SK-N-SH treated with all-trans-retinoic acid at 6 μM for 48 hours (cell line): ENCODE results near the gene MEG3.

ENCODE experiments used
- ATAC-seq: fragments of 200-7000 bp; cut with Tn5 transposase; 3 replicates; pipeline ENCODE4 v1.9.1; 2020; ENCODE audit warnings: mild to moderate bottlenecking, moderate library complexity
- BACH2 ChIP-seq: fragments of 250-450 bp; sonication (Bioruptor Pico); IDR thresholded peaks from 2 replicates; pipeline ENCODE4 v1.9.0; 2021; ENCODE audit warnings: mild to moderate bottlenecking, borderline replicate concordance
- CREB5 ChIP-seq: fragments of 250-450 bp; sonication (Bioruptor Pico); IDR thresholded peaks from 2 replicates; pipeline ENCODE4 v1.5.1; 2020; ENCODE audit warnings: low read depth, mild to moderate bottlenecking, moderate library complexity
- CSDC2 ChIP-seq: fragments of 250-450 bp; sonication (Bioruptor Pico); IDR thresholded peaks from 2 replicates; pipeline ENCODE4 v1.5.0; 2020; ENCODE audit warnings: mild to moderate bottlenecking, moderate library complexity
- CSRNP3 ChIP-seq: fragments of 250-450 bp; sonication (Bioruptor Pico); IDR thresholded peaks from 2 replicates; pipeline ENCODE4 v1.5.1; 2021; ENCODE audit warnings: mild to moderate bottlenecking, moderate library complexity
- GLIS3 ChIP-seq: fragments of 250-450 bp; sonication (Bioruptor Pico); IDR thresholded peaks from 2 replicates; pipeline ENCODE4 v1.5.0; 2020; ENCODE audit warnings: mild to moderate bottlenecking, moderate library complexity
- ISL1 ChIP-seq: fragments of 250-450 bp; sonication (Bioruptor Pico); IDR thresholded peaks from 2 replicates; pipeline ENCODE4 v2.1.2; 2022; ENCODE audit warnings: mild to moderate bottlenecking, moderate library complexity
- OSR1 ChIP-seq: fragments of 250-450 bp; sonication (Bioruptor Pico); IDR thresholded peaks from 2 replicates; pipeline ENCODE4 v1.8.0; 2022; ENCODE audit warnings: moderate library complexity, mild to moderate bottlenecking, inconsistent platforms
- PATZ1 ChIP-seq: fragments of 250-450 bp; sonication (Bioruptor Pico); IDR thresholded peaks from 2 replicates; pipeline ENCODE4 v1.8.0; 2020; ENCODE audit warnings: mild to moderate bottlenecking, moderate library complexity, borderline replicate concordance
- POU6F1 ChIP-seq: fragments of 250-450 bp; sonication (Bioruptor Pico); IDR thresholded peaks from 2 replicates; pipeline ENCODE4 v1.8.0; 2021; ENCODE audit warnings: low read depth, mild to moderate bottlenecking, moderate library complexity, borderline replicate concordance
- PPARA ChIP-seq: fragments of 250-450 bp; sonication (Bioruptor Pico); IDR thresholded peaks from 2 replicates; pipeline ENCODE4 v1.5.0; 2020; ENCODE audit warnings: mild to moderate bottlenecking, borderline replicate concordance
- TCF4 ChIP-seq: fragments of 250-450 bp; sonication (Bioruptor Pico); IDR thresholded peaks from 2 replicates; pipeline ENCODE4 v1.8.0; 2021; ENCODE audit warnings: mild to moderate bottlenecking, moderate library complexity, borderline replicate concordance
- TOX ChIP-seq: fragments of 250-450 bp; sonication (Bioruptor Pico); IDR thresholded peaks from 2 replicates; pipeline ENCODE4 v1.8.0; 2021; ENCODE audit warnings: mild to moderate bottlenecking, moderate library complexity, borderline replicate concordance
- TSHZ2 ChIP-seq: fragments of 250-450 bp; sonication (Bioruptor Pico); IDR thresholded peaks from 2 replicates; pipeline ENCODE4 v1.5.0; 2020; ENCODE audit warnings: mild to moderate bottlenecking, moderate library complexity
- ZC3H10 ChIP-seq: fragments of 250-450 bp; sonication (Bioruptor Pico); IDR thresholded peaks from 2 replicates; pipeline ENCODE4 v1.5.1; 2021; ENCODE audit warnings: mild to moderate bottlenecking, moderate library complexity
- ZFP3 ChIP-seq: fragments of 250-450 bp; sonication (Bioruptor Pico); IDR thresholded peaks from 2 replicates; pipeline ENCODE4 v1.5.0; 2020; ENCODE audit warnings: mild to moderate bottlenecking, moderate library complexity
- ZNF565 ChIP-seq: fragments of 450-650 bp; formaldehyde crosslinking; conservative IDR thresholded peaks from 2 replicates; pipeline ENCODE4 v1.5.0; 2020; ENCODE audit warnings: low read depth, mild to moderate bottlenecking, moderate library complexity
- ZNF70 ChIP-seq: fragments of 450-650 bp; formaldehyde crosslinking; IDR thresholded peaks from 2 replicates; pipeline ENCODE4 v1.5.0; 2020; ENCODE audit warnings: mild to moderate bottlenecking, moderate library complexity

MEG3 gene

GRCh38 chr14:100842799-100843198 lies 16.9 kb downstream of the MEG3 start:
- no peak for ATAC-seq
- TF ChIP-seq TSHZ2 (CRISPR knock-in tag) (no peak), CREB5 (CRISPR knock-in tag) (0 out of 2 replicates have a peak, but pooled peaks have one; percentile 13)

GRCh38 chr14:100844082-100844408 lies 18.1 kb downstream of the MEG3 start:
- no peak for ATAC-seq
- TF ChIP-seq GLIS3 (CRISPR knock-in tag) (no peak), CREB5 (CRISPR knock-in tag) (no peak), ISL1 (no peak), OSR1 (CRISPR knock-in tag) (no peak), ZFP3 (CRISPR knock-in tag) (no peak), TSHZ2 (CRISPR knock-in tag) (no peak), PPARA (CRISPR knock-in tag) (no peak), CSDC2 (no peak), TOX (CRISPR knock-in tag) (no peak), POU6F1 (no peak), ZC3H10 (no peak), ZNF565 (CRISPR knock-in tag) (no peak), BACH2 (no peak), CSRNP3 (CRISPR knock-in tag) (no peak)
- TF ChIP-seq, all 23 proteins: peak for 0

GRCh38 chr14:100844421-100844820 lies 18.5 kb downstream of the MEG3 start:
- TF ChIP-seq PATZ1 (CRISPR knock-in tag), result no peak
- no peak for TF ChIP-seq CREB5 (CRISPR knock-in tag)
- TF ChIP-seq ZNF70 (CRISPR knock-in tag), result no peak
- no peak for TF ChIP-seq TCF4 (CRISPR knock-in tag)
- TF ChIP-seq BACH2, result no peak
- no peak for ATAC-seq
